ENCODE measurements around the gene PRSS8.

The PRSS8 gene

GRCh38 chr16:31099860-31100638 lies 35.5 kb downstream of the PRSS8 start:
- DNase-seq: peak; percentile 16

- DNase-seq: peak; percentile 98
Measured at GRCh38 chr16:31094424-31095120, 41.0 kb downstream of the PRSS8 start, which contains the start of gene VKORC1. TSS of gene VKORC1 (minus strand) at chr16:31094797. CDS start at chr16:31094729, 68 bp downstream.

GRCh38 chr16:31094088-31094423 lies 41.5 kb downstream of the PRSS8 start:
- DNase-seq: no peak

GRCh38 chr16:31093132-31093703 lies 42.3 kb downstream of the PRSS8 start:
- peak; percentile 49 for DNase-seq

DNA sequence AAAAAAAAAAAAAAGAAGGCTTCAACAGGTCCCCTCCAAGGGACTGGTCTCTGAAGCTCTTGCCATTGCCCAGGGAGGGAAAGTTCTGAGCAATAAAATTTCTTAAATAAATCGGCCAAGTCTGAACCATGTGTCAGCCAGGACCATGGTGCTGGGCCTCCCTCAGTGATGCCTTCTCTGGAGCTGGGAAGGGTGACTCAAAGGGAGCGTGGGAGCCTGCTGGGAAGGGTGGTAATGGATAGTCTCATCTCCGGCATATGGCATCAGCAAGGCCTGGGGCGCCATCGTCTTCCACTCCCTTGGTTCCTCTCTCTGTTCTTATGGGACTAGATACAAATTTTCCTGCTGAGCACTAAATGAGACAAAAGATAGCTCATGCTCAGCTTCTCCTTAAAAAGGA lies 43.2 kb downstream of the PRSS8 start:
- no peak for DNase-seq

GRCh38 chr16:31090540-31090939 lies 45.0 kb downstream of the PRSS8 start:
- peak; percentile 45 for DNase-seq

DNA sequence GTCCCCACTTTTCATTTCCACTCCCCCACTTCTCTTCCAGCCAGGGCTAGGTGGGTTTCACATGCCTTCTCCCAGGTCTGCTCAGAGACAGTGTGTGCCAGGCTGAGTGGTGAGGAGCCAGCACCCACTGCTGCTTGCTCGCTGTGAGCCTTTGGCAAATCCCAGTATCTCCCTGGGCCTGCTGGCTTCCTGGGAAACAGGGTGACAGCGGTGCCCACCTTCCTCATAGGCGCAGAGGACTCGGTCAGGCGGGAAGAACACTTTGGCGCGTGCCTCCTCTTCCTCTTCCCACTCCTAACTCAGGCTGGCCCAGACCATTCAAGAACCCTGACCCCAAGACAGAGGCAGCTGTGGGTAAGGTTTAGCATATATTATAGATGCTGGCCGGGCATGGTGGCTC lies 46.3 kb downstream of the PRSS8 start:
- DNase-seq: no peak

DNA sequence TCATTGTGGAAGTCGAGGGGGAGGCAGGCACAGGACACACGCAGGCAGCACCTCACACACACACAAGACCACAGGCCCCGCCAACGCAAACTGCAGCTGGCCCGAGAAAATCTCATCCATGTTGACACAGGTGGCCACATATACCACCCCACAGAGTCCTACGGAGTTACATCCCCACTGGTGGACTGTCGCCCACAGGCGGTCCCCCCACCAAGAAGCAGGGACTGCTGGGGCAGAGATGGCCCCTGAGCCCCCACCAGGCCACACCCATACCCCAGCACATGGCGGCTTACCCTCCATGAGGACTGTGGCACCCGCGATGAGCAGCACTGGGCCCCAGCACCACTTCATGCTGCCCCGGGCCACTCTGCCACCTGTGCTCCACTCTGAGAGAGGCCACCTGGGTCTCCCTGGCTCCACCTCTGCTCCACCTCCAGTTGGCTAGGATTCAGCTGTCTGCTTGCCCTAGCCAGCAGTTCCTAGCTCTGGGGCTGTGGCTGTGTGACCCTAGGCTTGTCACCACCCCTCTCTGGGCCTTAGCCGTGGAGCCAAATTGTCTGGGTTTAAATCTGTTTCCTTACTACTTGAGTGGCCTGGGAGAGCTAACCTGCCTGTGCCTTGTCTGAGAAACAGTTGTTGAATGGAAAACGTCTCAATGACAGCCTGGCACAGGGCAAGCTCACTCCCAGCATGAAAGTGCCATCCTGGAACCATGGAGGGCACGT lies 46.9 kb downstream of the PRSS8 start, which contains the start of gene PRSS53:
Gene PRSS53 (minus strand): TSS at position 485 of the 725 bp plus-strand sequence. CDS start 134 bp downstream, at position 351.
- DNase-seq: no peak

GRCh38 chr16:31087971-31088370 lies 47.6 kb downstream of the PRSS8 start:
- DNase-seq: no peak

- no peak for DNase-seq
Measured at GRCh38 chr16:31087481-31087880, 48.0 kb downstream of the PRSS8 start.

- DNase-seq: no peak
Measured at GRCh38 chr16:31086629-31086906, 49.0 kb downstream of the PRSS8 start.

DNA sequence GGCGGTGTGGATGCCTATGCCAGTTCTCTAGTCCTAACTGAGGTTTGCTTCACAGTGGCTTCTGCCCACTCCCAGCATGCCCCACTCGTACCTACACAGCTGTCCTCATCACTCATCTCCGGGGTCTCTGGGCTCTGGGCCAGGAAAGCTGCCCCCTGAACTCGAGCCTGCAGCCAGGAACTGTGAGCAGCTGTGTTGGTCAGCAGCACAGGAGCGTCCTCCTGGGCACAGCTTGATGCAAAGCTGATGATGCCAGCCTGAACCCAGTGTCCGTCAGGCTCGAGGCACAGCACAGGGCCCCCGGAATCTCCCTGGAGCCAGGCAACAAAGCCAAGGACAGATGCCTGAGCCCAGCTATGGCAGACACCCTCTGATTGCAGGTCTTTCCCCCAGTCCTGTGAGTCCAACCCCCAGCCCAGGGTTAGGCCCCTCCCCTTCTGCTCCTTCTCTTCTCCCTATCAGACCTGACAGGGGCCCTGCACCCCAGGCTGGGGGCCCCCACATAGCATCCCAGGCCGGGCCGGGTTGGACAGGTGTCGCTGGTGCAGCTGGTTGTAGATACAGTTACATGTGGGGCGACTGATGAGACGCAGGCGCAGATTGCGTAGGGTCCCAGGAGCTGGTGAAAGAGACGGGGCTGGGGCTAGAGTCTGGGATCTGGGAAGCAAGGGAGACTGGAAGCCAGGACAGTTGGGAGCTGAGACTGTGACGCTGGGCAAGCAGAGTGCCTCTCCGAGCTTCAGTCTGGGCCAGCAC lies 49.5 kb downstream of the PRSS8 start:
- DNase-seq: no peak

DNA sequence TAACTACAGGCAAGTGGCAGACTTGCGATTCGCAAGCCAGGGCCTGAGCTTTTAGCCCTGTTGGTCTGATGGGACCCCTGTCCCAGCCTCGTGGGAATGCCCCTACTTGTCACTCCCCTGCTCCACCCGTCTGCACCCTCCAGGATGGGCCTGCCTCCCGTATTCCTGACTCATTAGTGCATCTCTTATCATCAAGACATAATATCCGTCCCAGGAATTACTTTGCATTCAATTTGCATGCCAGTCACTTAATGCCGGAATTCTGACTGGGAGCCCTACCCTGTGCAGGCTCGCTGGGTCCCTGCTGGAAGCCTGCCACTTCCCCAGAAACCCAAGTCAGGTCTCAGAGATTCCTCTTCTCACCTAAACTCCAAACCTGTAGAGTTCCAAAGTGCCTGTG lies 50.1 kb downstream of the PRSS8 start:
- DNase-seq: no peak

DNA sequence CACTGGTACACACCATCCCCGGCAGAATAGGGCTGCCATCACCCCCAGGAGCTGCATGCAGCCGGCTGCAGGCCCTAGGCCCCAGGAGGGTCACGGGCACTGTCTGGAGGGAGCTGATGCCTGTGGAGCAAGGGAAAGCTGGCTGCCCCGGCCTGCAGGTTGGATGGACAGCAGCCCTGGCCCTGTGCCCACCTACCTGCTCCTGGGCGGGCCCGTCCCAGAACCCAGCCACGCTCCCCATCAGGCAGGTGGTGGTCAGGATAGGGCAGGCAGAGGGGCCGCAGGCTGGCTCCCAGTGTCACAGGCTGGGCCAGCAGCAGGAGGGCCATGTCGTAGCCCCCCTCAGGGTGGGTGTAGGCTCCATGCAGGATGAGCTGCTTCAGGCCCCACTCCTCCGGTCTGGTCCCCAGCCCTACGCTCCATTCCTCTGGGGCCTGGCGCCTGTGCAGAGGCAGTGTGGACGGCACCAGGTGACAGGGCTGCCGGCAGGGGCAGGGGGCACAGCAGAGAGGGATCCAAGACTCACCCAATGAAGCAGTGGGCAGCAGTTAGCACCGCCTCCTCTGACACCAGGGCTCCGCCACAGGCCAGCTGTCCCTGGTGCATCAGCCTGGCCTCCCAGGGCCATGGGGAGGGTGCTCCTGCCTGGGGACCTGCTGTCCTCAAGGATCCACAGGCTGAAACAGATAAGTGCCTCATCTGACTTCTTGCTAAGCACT lies 50.8 kb downstream of the PRSS8 start:
- no peak for DNase-seq

GRCh38 chr16:31083981-31084380 lies 51.5 kb downstream of the PRSS8 start:
- DNase-seq: no peak

GRCh38 chr16:31083556-31083955 lies 52.0 kb downstream of the PRSS8 start:
- no peak for DNase-seq

DNA sequence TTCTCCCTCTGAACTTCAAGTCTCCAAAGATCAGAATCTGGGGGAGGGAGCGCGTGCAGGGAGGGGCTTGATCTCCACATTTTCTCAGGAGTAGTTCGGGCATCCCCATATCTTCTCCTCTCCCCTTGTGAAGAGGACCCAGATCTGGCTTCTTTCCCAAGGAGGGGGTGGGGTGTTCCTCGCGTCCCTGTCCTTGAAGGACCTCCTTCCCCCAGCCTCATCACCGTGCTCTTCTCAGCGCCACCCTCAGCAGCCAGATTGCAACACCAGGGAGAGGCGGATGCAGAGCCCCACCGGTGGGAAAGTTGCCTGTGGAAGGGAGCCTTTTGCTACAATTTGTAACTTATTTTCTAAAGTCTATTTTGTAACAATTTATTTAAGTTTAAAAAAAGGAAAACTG lies 52.4 kb downstream of the PRSS8 start:
- no peak for DNase-seq

DNA sequence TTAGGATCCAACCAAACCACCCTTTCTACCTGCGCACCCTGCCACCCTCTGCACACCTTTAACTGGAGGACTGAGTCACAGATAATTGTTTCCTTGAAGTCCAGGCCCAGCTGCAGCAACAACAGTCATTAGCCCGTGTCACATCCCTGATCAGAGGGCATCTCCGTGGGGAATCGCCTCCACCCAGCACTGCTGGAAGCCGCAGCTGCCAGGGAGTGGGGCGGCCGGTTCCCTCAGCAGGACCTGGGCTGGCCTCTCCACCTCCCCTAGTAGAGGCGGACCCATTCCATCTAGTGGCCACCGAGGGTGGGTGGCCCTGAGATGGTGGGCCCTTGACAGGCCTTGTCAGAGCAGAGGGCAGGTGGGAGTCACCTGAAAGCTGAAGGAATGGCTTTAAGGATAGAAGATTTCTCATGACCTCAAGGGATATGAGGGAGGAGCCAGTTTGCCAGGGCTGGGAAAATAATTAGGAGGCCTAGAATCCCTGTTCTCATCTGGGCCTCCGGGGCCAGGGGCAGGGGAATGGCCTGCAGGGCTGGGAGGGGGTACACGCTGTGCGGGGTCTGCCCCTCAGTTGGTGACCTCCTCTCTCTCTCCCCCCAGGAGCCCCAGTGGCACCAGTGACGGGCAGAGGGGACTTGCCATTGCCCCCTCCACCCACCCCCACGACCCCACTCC lies 53.0 kb downstream of the PRSS8 start:
- no peak for DNase-seq
